Measurements from ENCODE around the gene DCANP1. TPM values are rescaled to one million over a fixed set of nuclear protein-coding genes. Genes with fewer than 3 reads are reported as not detected.

The DCANP1 gene
- total and polyA plus RNA-seq, 5 donors, result not detected

DNA sequence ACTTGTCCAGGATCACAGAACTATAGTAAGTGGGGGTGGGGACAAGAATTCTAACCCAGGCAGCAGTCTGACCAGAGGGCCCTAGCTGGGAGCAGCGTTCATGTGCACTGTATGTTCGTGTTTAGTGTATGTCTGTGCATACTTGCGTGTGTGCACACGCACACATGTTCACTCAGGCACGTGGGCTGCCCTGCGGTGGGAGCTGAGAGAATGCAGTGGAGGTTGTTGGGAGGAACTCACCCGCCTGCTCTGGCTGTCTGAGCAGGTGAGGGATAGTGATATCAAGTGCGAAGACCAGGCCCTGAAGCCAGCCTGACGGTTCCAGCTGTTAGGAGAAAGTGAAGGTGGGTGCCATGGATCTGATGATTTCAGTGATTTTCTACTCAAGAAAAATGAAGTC lies 942 bp downstream of the DCANP1 start:
- intact Hi-C loops (cut with DNase I), result no loop called here
- Histone ChIP-seq H3K27me3 (ENCODE audit: control insufficient read depth, insufficient read depth) (no peaks in the 10 kb centered on the region), H3K9me3 (ENCODE audit: control insufficient read depth, low read length) (no peaks in the 10 kb centered on the region), H3K27ac (ENCODE audit: low read length) (no peak overlapping the region), H3K4me1 (ENCODE audit: control insufficient read depth, insufficient read depth, low read length) (no peaks in the 10 kb centered on the region), H3K4me3 (ENCODE audit: low read length) (no peak overlapping the region)
- 77% methylated on average over 9 of the region's 9 CpGs for WGBS
- DNase-seq, result peak in 1 of 3 donors; percentile 12
- ATAC-seq, result no peak

DNA sequence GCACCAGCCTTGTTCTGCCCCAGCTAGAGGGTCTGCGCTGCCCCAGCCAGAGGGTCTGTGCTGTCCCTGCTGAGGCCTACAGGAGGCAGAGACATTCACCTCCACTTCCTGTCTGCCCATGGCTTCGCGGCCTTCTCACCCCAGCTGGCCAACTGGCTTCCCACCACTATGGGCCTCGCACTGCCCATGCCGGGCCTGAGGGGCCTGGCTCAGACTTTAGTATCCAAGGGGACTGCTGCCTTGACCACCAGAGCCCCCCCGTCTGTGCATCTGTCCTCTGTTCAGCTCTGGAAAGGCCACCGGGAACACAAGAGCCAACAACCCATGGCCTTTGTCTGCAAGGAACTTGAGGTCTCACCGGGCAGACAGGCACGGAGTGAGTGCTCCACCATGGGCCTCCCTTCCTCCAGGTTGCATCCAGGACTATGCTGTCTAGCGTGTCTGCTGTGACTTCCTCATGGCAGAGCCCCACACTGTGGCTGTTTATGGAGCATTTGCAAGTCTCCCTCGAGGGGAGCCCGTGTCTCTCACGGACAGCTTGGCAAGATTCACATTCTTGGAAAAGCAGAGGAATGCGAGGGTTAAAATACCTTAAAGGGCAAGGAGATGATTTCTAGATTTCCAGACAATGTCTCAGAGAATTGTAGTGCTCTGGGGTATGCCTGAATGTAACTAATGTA lies 1.7 kb downstream of the DCANP1 start:
- Histone ChIP-seq H3K4me3 (ENCODE audit: low read length) (no peak overlapping the region), H3K27ac (ENCODE audit: low read length) (no peak overlapping the region), H3K9me3 (ENCODE audit: control insufficient read depth, low read length) (no peaks in the 10 kb centered on the region), H3K27me3 (ENCODE audit: control insufficient read depth, insufficient read depth) (no peaks in the 10 kb centered on the region), H3K4me1 (ENCODE audit: control insufficient read depth, insufficient read depth, low read length) (no peaks in the 10 kb centered on the region)
- ATAC-seq, result no peak
- no peak for DNase-seq
- 84% methylated on average over 14 of the region's 14 CpGs for WGBS
- intact Hi-C loops (cut with DNase I), result no loop called here

DNA sequence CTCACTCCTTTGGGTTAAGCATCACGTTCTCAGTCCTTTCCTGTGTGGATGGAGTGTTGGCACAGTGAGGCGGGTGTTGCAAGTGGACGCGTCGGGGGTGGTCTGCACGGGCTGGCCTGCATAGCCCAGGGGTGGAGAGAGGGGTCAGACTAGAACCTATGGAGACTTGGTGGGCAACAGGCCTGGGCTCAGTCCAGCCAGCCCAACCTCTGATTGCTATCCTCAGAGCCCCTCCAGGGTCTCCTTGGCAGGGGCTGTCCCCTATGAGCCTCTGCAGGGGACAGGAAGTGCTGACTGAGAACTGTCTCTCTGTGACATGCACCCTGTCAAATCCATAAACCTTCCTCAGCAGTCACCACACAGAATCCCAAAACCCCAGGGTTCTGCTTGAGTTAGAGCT lies 2.3 kb downstream of the DCANP1 start:
- Histone ChIP-seq H3K9me3 (ENCODE audit: control insufficient read depth, low read length) (no peaks in the 10 kb centered on the region), H3K4me3 (ENCODE audit: low read length) (no peak overlapping the region), H3K27me3 (ENCODE audit: control insufficient read depth, insufficient read depth) (no peaks in the 10 kb centered on the region), H3K4me1 (ENCODE audit: control insufficient read depth, insufficient read depth, low read length) (no peaks in the 10 kb centered on the region), H3K27ac (ENCODE audit: low read length) (no peak overlapping the region)
- intact Hi-C loops (cut with DNase I), result no loop called here
- WGBS, result 89% methylated on average over 6 of the region's 6 CpGs
- DNase-seq (no peak), ATAC-seq (no peak)

DNA sequence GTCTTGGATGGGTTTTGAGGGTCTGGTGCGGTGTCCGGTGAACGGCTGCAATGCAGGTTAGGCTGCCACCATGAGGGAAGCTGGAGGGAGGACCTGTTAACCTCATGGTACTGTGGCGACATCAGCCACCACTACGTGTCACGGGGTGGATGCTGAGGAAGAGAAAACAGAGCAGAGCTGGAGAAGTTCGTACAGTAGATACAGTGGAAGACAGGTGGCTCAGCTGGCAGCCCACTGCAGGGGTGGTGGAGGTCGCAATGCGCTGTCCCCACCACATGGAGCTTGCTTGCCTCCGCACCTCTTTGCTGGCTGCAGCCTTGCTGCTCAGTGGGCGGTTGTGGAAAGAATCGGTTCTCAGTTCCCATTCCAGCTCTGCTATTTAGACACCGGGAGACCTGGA lies 2.8 kb downstream of the DCANP1 start:
- 88% methylated on average over 13 of the region's 13 CpGs for WGBS
- no peak for DNase-seq

DNA sequence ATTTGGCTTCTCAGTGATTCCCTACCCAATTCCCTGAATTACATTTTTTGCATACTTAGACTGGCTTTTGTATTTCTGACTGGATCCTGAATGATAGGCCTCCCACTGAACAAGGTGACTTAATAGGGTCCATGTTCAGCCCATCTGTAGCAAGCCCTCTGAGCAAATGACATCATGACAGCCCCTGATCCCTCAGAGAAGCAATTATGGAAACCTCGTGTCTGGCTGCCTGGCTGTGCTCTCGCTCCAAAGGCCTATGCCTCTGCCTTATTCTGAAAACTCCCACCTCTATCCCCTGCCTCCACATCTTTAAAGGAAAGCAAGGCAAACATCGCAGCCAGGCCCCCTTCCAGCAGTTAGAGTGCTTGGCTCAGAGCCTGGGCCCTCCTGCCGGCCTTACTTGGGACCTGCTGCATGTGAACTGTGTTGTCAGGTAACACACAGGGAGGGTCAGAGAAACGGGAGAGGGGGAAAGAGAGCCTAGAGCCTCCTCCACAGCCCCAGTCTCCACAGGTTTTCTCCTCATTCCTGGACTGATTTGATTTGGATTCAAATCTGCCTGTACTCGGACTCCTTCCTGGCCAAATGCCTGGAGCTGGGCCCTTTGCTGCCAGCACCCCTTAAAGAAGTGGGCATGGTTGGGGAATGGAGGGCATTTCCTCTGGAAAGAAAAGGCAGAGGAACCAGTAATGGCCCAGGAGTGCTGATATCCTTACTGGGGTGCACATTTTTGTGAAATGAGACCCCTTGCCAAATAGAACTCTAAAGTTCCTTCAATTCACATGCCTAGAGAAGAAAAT lies 3.8 kb downstream of the DCANP1 start:
- Histone ChIP-seq H3K4me1 (ENCODE audit: control insufficient read depth, insufficient read depth, low read length) (no peaks in the 10 kb centered on the region), H3K27me3 (ENCODE audit: control insufficient read depth, insufficient read depth) (no peaks in the 10 kb centered on the region), H3K9me3 (ENCODE audit: control insufficient read depth, low read length) (no peaks in the 10 kb centered on the region), H3K4me3 (ENCODE audit: low read length) (no peak overlapping the region), H3K27ac (ENCODE audit: low read length) (no peak overlapping the region)
- intact Hi-C loops (cut with DNase I), result no loop called here
- no peak for ATAC-seq
- 39% methylated on average over 6 of the region's 6 CpGs for WGBS
- no peak for DNase-seq

More for the DNA sequence above, 2.8 kb downstream of the DCANP1 start:
- no peak for ATAC-seq
- Histone ChIP-seq H3K27ac (ENCODE audit: low read length) (no peak overlapping the region), H3K27me3 (ENCODE audit: control insufficient read depth, insufficient read depth) (no peaks in the 10 kb centered on the region), H3K9me3 (ENCODE audit: control insufficient read depth, low read length) (no peaks in the 10 kb centered on the region), H3K4me3 (ENCODE audit: low read length) (no peak overlapping the region), H3K4me1 (ENCODE audit: control insufficient read depth, insufficient read depth, low read length) (no peaks in the 10 kb centered on the region)
- intact Hi-C loops (cut with DNase I), result no loop called here

DNA sequence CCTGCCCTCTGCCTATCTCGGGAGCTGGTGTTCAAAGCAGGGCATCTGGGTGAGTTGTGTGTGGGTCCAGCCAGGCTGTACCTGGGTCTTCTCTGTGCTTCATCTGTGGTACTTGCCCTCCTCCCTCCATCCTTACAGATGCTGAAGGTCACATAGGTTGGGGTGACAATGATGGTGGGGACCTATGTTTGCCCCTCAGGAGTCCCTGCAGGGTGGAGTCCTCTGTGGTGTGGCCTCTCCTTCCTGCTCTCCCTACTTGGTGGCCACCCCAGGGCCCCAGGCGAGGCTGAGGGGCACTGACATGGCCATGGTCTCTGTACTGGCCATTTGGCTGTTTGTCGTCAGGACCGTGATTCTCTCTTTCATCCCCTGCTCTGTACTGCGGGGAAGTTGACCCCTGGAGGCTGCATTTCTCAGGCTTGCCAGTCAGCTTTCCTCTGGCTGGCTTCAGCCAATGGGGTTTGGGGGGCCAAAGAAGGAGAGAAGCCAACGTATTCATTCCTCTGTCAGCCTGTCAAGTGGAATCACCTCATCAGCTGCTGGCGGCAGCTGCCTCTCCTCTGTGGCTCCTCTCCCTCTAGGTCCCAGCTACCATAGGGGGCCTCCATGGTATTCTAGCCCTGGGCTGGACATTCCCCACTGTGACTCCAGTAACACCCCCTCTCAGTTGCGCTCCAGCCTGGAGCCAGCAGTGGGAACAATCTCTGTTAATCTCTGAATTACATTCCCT lies 4.6 kb downstream of the DCANP1 start:
- intact Hi-C loops (cut with DNase I), result no loop called here
- Histone ChIP-seq H3K27me3 (ENCODE audit: control insufficient read depth, insufficient read depth) (no peaks in the 10 kb centered on the region), H3K9me3 (ENCODE audit: control insufficient read depth, low read length) (no peaks in the 10 kb centered on the region), H3K27ac (ENCODE audit: low read length) (no peak overlapping the region), H3K4me1 (ENCODE audit: control insufficient read depth, insufficient read depth, low read length) (no peaks in the 10 kb centered on the region), H3K4me3 (ENCODE audit: low read length) (no peak overlapping the region)
- ATAC-seq (no peak), DNase-seq (no peak)
- WGBS, result 75% methylated on average over 8 of the region's 8 CpGs

DNA sequence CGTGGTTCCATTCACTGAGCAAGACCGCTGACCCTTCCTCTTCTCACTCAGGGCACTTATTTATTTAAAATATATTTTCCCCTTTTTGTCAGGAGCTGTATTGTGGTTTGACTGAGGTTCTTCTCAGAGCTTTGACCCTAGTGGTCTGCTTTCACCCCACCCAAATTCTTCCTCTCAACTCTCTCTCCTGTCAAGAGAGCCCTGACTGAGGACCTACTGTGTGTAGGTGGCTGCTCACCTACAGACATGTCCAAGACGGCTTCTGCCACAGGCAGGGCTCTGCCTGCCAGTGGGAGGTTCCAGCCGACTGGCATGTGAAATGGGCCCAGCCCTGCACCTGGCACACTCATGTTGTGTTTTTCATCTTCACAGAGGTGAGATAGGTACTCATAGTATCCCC lies 5.2 kb downstream of the DCANP1 start:
- H3K4me1 ChIP-seq (ENCODE audit: control insufficient read depth, insufficient read depth, low read length), result no peaks in the 10 kb centered on the region
- intact Hi-C loops (cut with DNase I), result no loop called here
- peak in 1 of 3 donors; percentile 42 for DNase-seq
- H3K9me3 ChIP-seq (ENCODE audit: control insufficient read depth, low read length), result no peaks in the 10 kb centered on the region
- no peak for ATAC-seq
- no peaks in the 10 kb centered on the region for H3K27me3 ChIP-seq (ENCODE audit: control insufficient read depth, insufficient read depth)
- no peak overlapping the region for H3K27ac ChIP-seq (ENCODE audit: low read length)
- 83% methylated on average over 4 of the region's 4 CpGs for WGBS
- no peak overlapping the region for H3K4me3 ChIP-seq (ENCODE audit: low read length)

DNA sequence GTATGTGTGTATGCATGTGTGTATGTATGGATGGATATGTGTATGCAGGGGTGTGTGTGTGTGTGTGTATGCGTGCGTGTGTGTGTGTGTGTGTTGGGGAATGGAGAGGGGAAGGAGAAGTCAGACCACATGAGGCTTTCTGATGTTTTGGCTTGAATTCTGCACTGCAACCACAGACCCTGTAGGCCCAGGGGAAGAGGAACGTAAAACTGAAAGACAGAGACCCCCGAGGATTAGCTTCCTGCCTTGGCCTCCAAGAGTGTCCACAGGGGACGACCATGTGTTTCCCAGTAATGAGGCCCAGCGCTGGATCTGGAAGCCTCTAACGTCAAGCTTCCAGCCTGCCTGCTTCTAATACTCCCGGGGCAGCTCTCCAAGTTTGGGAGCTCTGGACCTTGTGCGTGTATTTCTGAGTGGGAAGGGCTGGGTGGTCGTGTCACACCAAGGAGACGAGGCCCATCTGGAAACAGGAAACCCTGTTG lies 5.8 kb downstream of the DCANP1 start:
- no peaks in the 10 kb centered on the region for H3K9me3 ChIP-seq (ENCODE audit: control insufficient read depth, low read length)

DNA sequence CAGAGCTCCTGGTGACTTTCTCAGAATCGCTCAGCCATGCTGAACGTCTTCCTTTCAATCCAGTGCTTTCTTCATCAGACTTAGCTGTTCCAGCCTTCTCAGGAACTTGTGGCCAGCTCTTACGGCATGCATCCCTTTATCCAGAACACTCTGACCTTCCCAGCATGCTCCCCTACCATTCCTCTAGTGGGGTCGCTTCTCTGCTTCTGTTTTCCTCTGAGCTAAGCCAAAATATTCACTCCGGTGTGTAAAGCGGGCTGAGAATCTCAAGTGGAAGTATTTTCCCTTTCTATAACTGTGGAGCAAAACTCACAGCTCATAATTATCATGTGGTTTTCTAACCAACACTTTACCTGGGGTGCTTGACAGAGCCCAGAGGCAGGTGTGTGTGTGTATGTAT lies 6.2 kb downstream of the DCANP1 start:
- WGBS, result 63% methylated on average over 6 of the region's 6 CpGs
- no peak for DNase-seq
- no peak overlapping the region for H3K4me3 ChIP-seq (ENCODE audit: low read length)
- H3K27ac ChIP-seq (ENCODE audit: low read length), result no peak overlapping the region
- no peaks in the 10 kb centered on the region for H3K4me1 ChIP-seq (ENCODE audit: control insufficient read depth, insufficient read depth, low read length)
- intact Hi-C loops (cut with DNase I), result no loop called here
- no peaks in the 10 kb centered on the region for H3K9me3 ChIP-seq (ENCODE audit: control insufficient read depth, low read length)
- H3K27me3 ChIP-seq (ENCODE audit: control insufficient read depth, insufficient read depth), result no peaks in the 10 kb centered on the region
- ATAC-seq, result no peak

More for the DNA sequence above, 5.8 kb downstream of the DCANP1 start:
- no peak overlapping the region for H3K4me3 ChIP-seq (ENCODE audit: low read length)
- H3K27me3 ChIP-seq (ENCODE audit: control insufficient read depth, insufficient read depth), result no peaks in the 10 kb centered on the region
- no peak for ATAC-seq
- H3K27ac ChIP-seq (ENCODE audit: low read length), result no peak overlapping the region
- H3K4me1 ChIP-seq (ENCODE audit: control insufficient read depth, insufficient read depth, low read length), result no peaks in the 10 kb centered on the region
- WGBS, result 46% methylated on average over 11 of the region's 11 CpGs
- intact Hi-C loops (cut with DNase I), result no loop called here
- DNase-seq, result peak in 2 of 3 donors; percentile 63 to 65

DNA sequence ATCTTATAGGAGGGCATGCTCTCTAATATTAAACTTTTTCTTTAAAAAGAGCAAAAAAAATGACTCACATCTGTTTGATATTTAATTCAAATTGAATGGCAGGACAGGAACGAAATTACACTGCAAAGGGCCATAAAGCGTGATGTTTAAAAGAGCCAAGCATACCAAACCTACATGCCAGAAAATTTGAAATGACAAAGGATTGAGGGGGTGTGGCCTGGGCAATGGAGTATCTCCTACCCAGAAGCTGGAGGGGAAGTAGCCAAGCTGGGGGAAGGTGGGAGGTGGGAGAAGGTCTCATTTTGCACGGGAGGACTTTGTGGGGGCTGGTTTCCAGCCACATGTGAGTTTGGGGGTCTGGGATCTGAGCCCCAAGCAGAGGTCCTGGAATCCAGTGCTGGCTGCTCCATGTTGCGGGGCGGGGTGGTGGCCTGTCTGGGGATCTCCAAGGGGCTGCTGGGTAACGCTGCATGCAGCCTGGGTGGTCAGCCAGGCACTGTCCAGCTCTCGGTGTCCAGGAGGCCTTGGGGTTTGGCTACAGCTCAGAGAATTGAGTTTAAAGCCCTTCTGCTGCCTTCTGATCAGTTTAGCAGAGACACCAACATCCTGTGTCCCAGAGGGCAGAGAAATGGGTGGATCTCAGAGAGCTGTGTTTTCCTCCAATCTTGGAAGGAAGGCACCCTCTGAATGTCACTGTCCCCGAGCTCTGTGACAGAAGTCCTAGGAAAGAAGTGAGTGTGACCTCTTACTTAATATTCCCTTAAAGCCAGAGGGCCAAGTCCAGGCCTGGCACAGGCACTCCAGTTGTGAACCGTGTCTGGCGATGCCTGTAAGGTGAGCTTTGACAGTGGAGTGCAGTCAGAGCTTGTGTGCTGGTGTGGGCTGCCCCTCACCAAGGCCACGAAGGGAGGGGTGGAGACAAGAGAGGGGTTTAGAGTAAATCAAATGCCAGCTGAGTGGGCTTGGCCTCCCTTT lies 7.6 kb downstream of the DCANP1 start:
- H3K9me3 ChIP-seq (ENCODE audit: control insufficient read depth, low read length), result no peaks in the 10 kb centered on the region
- no peak overlapping the region for H3K27ac ChIP-seq (ENCODE audit: low read length)
- no peaks in the 10 kb centered on the region for H3K27me3 ChIP-seq (ENCODE audit: control insufficient read depth, insufficient read depth)
- no peak for ATAC-seq
- WGBS, result 76% methylated on average over 11 of the region's 11 CpGs
- H3K4me3 ChIP-seq (ENCODE audit: low read length), result no peak overlapping the region
- DNase-seq, result peak in 1 of 3 donors; percentile 35
- intact Hi-C loops (cut with DNase I), result no loop called here
- no peaks in the 10 kb centered on the region for H3K4me1 ChIP-seq (ENCODE audit: control insufficient read depth, insufficient read depth, low read length)

Data from right cardiac atrium (tissue), 5 donors.